Stimulated activated CD4-positive, alpha-beta T cell treated with anti-CD3 and anti-CD28 coated beads, Interleukin-1b, Interleukin-23, amount 100 ng/mL, for 1 hour (primary cell): ENCODE results near the gene CCDC77.

Experiments
- DNase-seq, 2 donors: peaks; one replicate each; pipeline ENCODE4 v3.0.0-alpha.2; 2020; ENCODE audit warnings: low read depth in 2 of 2

The CCDC77 gene

DNA sequence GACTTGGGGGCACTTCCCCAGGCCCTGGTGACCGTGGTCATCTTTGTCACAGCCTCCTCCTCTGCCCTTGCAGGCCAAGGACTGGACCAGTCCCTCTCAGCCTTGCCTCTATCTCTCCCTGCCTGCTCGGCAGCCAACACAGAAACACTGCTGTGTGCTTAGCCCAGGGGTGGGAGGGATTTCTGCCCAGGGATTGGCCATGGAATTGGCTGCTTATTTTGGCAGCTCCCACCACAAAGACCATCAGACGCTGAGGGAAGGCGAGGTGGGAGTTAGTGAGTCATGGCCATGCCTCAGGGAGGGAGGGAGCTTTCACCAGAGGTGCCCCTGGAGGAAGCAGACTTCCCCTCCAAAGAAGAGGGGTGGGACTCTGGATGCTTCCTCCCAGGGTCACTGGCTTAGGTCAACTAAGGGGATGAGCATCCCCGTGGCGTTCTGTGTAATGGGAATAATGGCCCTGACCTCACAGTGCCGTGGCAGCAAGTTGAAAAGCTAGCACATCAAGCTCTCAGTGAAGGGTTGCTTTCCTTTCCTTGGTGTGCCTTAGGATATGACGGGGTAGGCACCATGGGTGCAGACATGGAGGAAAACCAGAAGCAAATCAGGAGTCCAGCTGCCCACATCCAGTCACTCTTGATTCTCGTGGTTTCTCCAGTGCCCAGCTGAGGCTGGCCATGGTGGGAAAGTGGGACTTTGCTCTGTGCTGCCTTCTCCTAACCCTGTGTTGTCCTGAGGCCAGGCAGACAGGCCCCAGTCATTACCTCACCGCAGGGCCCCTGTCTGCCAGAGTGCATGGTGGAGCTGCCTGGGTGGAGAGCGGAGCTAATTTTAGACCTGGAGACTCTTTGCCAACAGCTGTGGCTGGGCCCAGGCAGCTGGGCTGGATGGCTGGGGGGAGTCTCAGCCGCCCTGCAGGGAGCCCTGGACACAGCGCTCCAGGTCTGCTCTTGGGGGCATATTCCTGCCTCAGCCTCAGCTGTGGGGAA is 79.7 kb downstream of the CCDC77 start:
- DNase-seq, result no peak

DNA sequence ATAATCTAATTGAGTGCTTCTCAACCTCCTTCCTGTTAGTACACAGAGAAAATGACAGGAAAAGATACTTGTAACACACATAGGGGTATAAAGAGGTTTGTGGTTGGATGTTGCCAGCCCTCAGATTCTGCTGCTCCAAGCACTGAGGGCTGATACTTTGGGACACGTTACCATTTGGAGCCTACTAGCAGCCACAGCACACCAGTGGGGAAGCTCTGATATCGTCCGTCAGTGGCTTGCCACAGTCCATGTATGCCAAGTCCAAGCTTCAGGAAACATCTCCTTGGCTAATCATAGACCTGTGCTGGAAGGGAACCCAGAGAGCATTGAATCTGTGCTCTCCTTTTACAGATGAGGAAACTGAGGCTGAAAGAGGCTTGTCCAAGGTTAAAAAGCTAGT is 80.6 kb downstream of the CCDC77 start:
- no peak for DNase-seq

DNA sequence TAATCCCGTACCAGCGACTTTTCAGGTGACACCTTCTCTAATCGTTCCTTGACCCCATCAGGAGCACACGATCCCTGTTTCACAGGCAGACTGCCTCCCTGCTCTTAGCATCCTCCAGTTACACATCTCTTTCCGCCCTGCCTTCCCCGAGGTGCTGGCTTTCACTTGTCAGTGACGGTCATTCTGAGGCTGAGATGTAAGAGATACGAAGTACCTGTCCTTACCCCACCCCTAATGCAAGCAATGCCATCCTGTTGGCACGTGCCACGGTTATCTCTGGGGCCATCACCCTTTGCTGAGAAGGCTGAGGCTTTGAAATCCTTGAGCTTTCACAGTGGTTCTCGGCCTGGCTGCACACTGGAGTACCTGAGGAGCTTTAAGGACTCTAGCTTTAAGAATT is 82.7 kb downstream of the CCDC77 start:
- DNase-seq, result no peak

DNA sequence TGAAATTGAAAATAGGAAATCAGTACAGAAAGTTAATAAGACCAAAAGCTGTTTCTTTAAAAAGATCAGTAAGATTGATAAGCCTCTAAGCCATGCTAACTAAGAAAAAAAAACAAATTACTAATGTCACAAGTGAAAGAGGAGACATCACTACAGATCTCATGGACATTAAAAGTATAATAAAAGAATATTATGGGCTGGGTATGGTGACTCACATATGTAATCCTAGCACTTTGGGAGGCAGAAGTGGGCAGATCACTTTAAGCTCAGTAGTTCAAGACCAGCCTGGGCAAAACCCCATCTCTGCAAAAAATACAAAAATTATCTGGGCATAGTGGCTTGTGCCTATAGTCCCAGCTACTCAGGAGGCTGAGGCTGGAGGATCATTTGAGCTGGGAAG is 88.8 kb downstream of the CCDC77 start:
- no peak for DNase-seq
